B cell (primary cell): Measurements from ENCODE around the gene SLC22A15. TPM values are rescaled to one million over a fixed set of nuclear protein-coding genes. Genes with fewer than 3 reads are reported as not detected.
"Not testable (repeated sequence)": the region's sequence is repeated elsewhere in the genome, so short reads cannot be mapped to it uniquely, and the experiment has no call there.

Experiments
- ATAC-seq: fragments of 200-7000 bp; cut with Tn5 transposase; one replicate; pipeline ENCODE4 v1.10.0; 2021; ENCODE audit warnings: low read depth, mild to moderate bottlenecking, moderate number of reproducible peaks, moderate library complexity
- CTCF ChIA-PET: fragments of 350-600 bp; sonication (Branson Sonifier 250); formaldehyde crosslinking; loops from one replicate; lab custom pipeline; 2021; ENCODE audit warnings: antibody characterized with exemption, inconsistent platforms; lab: Charles Lee
- POLR2A ChIA-PET: fragments of 350-600 bp; sonication (Branson Sonifier 250); formaldehyde crosslinking; loops from one replicate; lab custom pipeline; 2021; ENCODE audit warnings: antibody characterized with exemption; lab: Charles Lee
- DNase-seq: peaks from one replicate; pipeline ENCODE4 v3.0.0; 2013
- H2AFZ ChIP-seq: 2 replicates; pipeline ENCODE4 v1.6.1; 2012; ENCODE audit warnings: mild to moderate bottlenecking, low read depth, low read length; ENCODE audit not compliant: insufficient read depth, poor library complexity, severe bottlenecking
- H3K27ac ChIP-seq, 2 donors: 1 replicate in 1 of 2; 2 replicates in 1 of 2; pipeline ENCODE4 v1.5.1; 2012 to 2013; ENCODE audit warnings: low read length in 2 of 2, mild to moderate bottlenecking in 2 of 2, moderate library complexity in 1 of 2
- H3K27me3 ChIP-seq, 4 experiments: fragments of 200-600 bp in 1 of 4; sonication (generic) in 1 of 4; replicated peaks in 1 of 4; 1 replicate in 2 of 4; 2 replicates in 2 of 4; pipeline versions ENCODE4 v1.6.1 to v1.7.0; 2013 to 2016; ENCODE audit warnings: low read length in 3 of 4, mild to moderate bottlenecking in 2 of 4, mixed read lengths in 1 of 4, moderate library complexity in 1 of 4; ENCODE audit not compliant: insufficient read depth in 4 of 4, control insufficient read depth in 3 of 4; ENCODE audit errors: control extremely low read depth in 1 of 4
- H3K36me3 ChIP-seq, 2 experiments: replicated peaks in 1 of 2; 1 replicate in 1 of 2; 2 replicates in 1 of 2; pipeline versions ENCODE4 v1.6.1 to v1.7.1; 2013; ENCODE audit warnings: low read length in 1 of 2; ENCODE audit not compliant: insufficient read depth in 2 of 2, control insufficient read depth in 1 of 2; ENCODE audit errors: control extremely low read depth in 1 of 2, extremely low read depth in 1 of 2
- H3K4me1 ChIP-seq, 2 donors: fragments of 200-600 bp in 1 of 2; sonication (generic) in 1 of 2; 1 replicate in 1 of 2; 2 replicates in 1 of 2; pipeline versions ENCODE4 v1.5.1 to v1.6.1; 2013 to 2017; ENCODE audit warnings: low read length in 2 of 2; ENCODE audit not compliant: control insufficient read depth in 2 of 2, insufficient read depth in 2 of 2
- H3K4me2 ChIP-seq: replicated peaks from 2 replicates; pipeline ENCODE3; 2012; ENCODE audit warnings: mild to moderate bottlenecking, low read depth, low read length; ENCODE audit not compliant: poor library complexity, severe bottlenecking
- H3K4me3 ChIP-seq, 5 experiments: fragments of 200-600 bp in 1 of 5; sonication (generic) in 1 of 5; 1 replicate in 3 of 5; 2 replicates in 2 of 5; pipeline versions ENCODE4 v1.5.1 to v1.7.0; 2011 to 2016; ENCODE audit warnings: low read length in 4 of 5, mild to moderate bottlenecking in 4 of 5, low read depth in 2 of 5, control low read depth in 1 of 5, moderate library complexity in 1 of 5; ENCODE audit not compliant: insufficient read depth in 1 of 5; ENCODE audit errors: control extremely low read depth in 1 of 5, extremely low read depth in 1 of 5
- H3K79me2 ChIP-seq: fragments of 200-600 bp; sonication (generic); one replicate; pipeline ENCODE4 v1.6.0; 2016; ENCODE audit warnings: low read length; ENCODE audit not compliant: control insufficient read depth, insufficient read depth
- H3K9ac ChIP-seq: fragments of 200-600 bp; sonication (generic); 2 replicates; pipeline ENCODE4 v1.6.1; 2017; ENCODE audit warnings: mild to moderate bottlenecking, low read length, moderate library complexity
- H3K9me3 ChIP-seq, 3 donors: one replicate each; pipeline versions ENCODE4 v1.6.1 to v1.7.1; 2013; ENCODE audit warnings: low read length in 2 of 3; ENCODE audit not compliant: control insufficient read depth in 2 of 3, insufficient read depth in 1 of 3; ENCODE audit errors: control extremely low read depth in 1 of 3
- H4K20me1 ChIP-seq: 2 replicates; pipeline ENCODE4 v1.6.0; 2012; ENCODE audit warnings: mild to moderate bottlenecking, low read length; ENCODE audit not compliant: insufficient read depth, control insufficient read depth, poor library complexity, severe bottlenecking
- H3K27ac Mint-ChIP-seq: one replicate; pipeline ENCODE4 v1.8.0; 2021; ENCODE audit warnings: mixed read lengths
- H3K27me3 Mint-ChIP-seq: one replicate; pipeline ENCODE4 v1.8.0; 2021; ENCODE audit warnings: mixed read lengths
- H3K4me1 Mint-ChIP-seq: one replicate; pipeline ENCODE4 v1.8.0; 2021; ENCODE audit warnings: mixed read lengths
- H3K4me3 Mint-ChIP-seq: one replicate; pipeline ENCODE4 v1.8.0; 2021; ENCODE audit warnings: mixed read lengths
- H3K9me3 Mint-ChIP-seq: one replicate; pipeline ENCODE4 v1.8.0; 2022; ENCODE audit warnings: mixed read lengths; ENCODE audit not compliant: insufficient read depth
- CTCF ChIP-seq: fragments of 200-600 bp; IDR thresholded peaks from one replicate; pipeline ENCODE4 v1.8.0; 2022; ENCODE audit warnings: antibody characterized with exemption, mild to moderate bottlenecking
- EZH2 ChIP-seq: IDR thresholded peaks from 2 replicates; pipeline ENCODE4 v1.6.1; 2012; ENCODE audit warnings: borderline replicate concordance, low read depth, mild to moderate bottlenecking, moderate library complexity, low read length; ENCODE audit not compliant: insufficient read depth, poor library complexity, severe bottlenecking
- WGBS: methylation state at CpG from one replicate; pipeline ENCODE4 v1.1.5; 2013; ENCODE audit warnings: missing lambda C conversion rate; ENCODE audit not compliant: insufficient coverage; 5-methylcytosine and 5-hydroxymethylcytosine counted together
- intact Hi-C: fragments of 100-400 bp; cut with micrococcal nuclease; formaldehyde crosslinking; loops from one replicate; pipeline ENCODE4 v1.10.0; 2022
- polyA plus RNA-seq: library from polyadenylated mRNA; depleted of rRNA; stranded (reverse); fragments of >200 nt; gene quantifications from 2 replicates; pipeline ENCODE4 v1.2.3, GENCODE V29; 2012
- total RNA-seq, 2 donors: library from RNA; stranded (reverse); fragments of 120-200 nt in 1 of 2; gene quantifications; 1 replicate in 1 of 2; 2 replicates in 1 of 2; pipeline versions ENCODE4 v1.2.3 to v1.2.4, GENCODE V29; 2013 to 2022

The SLC22A15 gene
- total and polyA plus RNA-seq, 2 donors (not counting 1 experiment from before 2014, with no cell fraction given), result 3.9 to 7.5 TPM

DNA sequence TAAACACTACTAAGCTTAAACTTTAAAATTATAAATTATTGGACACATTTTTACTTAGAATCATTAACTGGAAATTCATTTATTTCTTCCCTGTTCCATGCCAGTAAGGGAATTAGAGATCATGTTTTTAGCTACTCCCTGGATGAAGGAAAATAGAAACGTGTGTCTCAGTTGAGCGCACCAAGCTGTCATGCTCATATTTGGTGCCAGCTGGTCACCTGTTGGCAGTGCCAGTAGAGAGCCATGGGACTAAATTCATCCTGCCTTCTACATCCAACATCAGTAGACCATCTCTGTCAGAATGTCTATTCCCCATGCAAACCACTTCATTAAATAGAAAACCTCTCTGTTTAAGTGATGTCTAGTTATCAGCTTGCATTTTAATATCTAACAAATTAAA, 17.4 kb upstream of the SLC22A15 start:
- peaks cover 47% of the 10 kb centered on the region for H3K27me3 Mint-ChIP-seq
- H3K4me2 ChIP-seq, result no peak overlapping the region
- H2AFZ ChIP-seq, result no peak overlapping the region
- H3K27me3 ChIP-seq, result peaks cover 0 to 6% (median 0%) of the 10 kb centered on the region in 4 experiments
- H3K9ac ChIP-seq, result no peak overlapping the region
- intact Hi-C loops, result no loop called here
- H3K9me3 Mint-ChIP-seq, result no peaks in the 10 kb centered on the region
- H3K9me3 ChIP-seq, result no peaks in the 10 kb centered on the region
- H3K4me1 ChIP-seq, result no peaks in the 10 kb centered on the region
- WGBS, result 93% methylated on average over 2 of the region's 2 CpGs
- H3K4me3 ChIP-seq, result no peak overlapping the region
- POLR2A ChIA-PET, result no interaction called here
- CTCF ChIA-PET, result interaction anchor here (1.0 to 2.3 kb wide), 3 partner anchors 11 to 22 kb away, joined by 3 to 7 read pairs (median 3); no protein-coding TSS in a partner anchor
- no peak overlapping the region for H3K27ac Mint-ChIP-seq
- H3K36me3 ChIP-seq, result no peaks in the 10 kb centered on the region
- H4K20me1 ChIP-seq, result no peaks in the 10 kb centered on the region
- ATAC-seq, result no peak
- no peaks in the 10 kb centered on the region for H3K79me2 ChIP-seq
- H3K4me3 Mint-ChIP-seq, result no peak overlapping the region
- no peak for TF ChIP-seq CTCF
- TF ChIP-seq EZH2, result no peak
- H3K4me1 Mint-ChIP-seq, result no peaks in the 10 kb centered on the region
- no peak for DNase-seq
- H3K27ac ChIP-seq, result no peak overlapping the region

DNA sequence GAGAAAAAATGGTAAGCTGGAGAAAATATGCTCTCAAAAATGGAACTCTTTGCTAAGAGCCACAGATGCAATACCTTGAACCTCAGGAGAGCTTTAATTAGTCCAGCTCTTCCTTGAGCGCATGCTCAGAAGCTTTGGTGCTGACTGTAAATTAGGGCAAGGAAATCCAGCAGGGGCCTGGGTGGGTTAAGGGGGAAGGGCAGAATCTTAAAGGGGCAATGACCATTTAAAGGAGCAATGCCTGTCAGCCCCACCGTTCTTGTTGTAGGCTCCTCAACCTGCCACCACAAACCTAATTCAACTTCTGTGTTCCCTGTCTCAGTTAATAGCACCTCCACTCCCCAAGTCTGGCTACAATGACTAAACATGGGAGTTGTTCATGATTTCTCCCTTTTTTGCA, 6.8 kb upstream of the SLC22A15 start:
- Histone ChIP-seq H3K36me3 (no peaks in the 10 kb centered on the region), H3K9me3 (no peaks in the 10 kb centered on the region), H3K4me3 (no peak overlapping the region), H3K27me3 (peaks cover 0 to 9% (median 3%) of the 10 kb centered on the region in 4 experiments), H3K27ac (no peak overlapping the region), H3K9ac (no peak overlapping the region), H3K4me1 (no peaks in the 10 kb centered on the region), H3K4me2 (no peak overlapping the region), H3K79me2 (no peaks in the 10 kb centered on the region), H4K20me1 (no peaks in the 10 kb centered on the region), H2AFZ (no peak overlapping the region)
- no peak for DNase-seq
- H3K9me3 Mint-ChIP-seq, result no peaks in the 10 kb centered on the region
- POLR2A ChIA-PET, result no interaction called here
- intact Hi-C loops, result no loop called here
- no peak for ATAC-seq
- no peak overlapping the region for H3K27ac Mint-ChIP-seq
- 28% methylated on average over 2 of the region's 2 CpGs for WGBS
- peaks cover 25% of the 10 kb centered on the region for H3K27me3 Mint-ChIP-seq
- CTCF ChIA-PET, result no interaction called here
- H3K4me1 Mint-ChIP-seq, result no peaks in the 10 kb centered on the region
- no peak overlapping the region for H3K4me3 Mint-ChIP-seq
- no peak for TF ChIP-seq CTCF
- no peak for TF ChIP-seq EZH2

GRCh38 chr1:115971778-115972177, 4.5 kb upstream of the SLC22A15 start:
- intact Hi-C loops, H3K4me1 Mint-ChIP-seq, CTCF ChIA-PET, H3K4me3 Mint-ChIP-seq, H3K9me3 ChIP-seq, POLR2A ChIA-PET, H4K20me1 ChIP-seq, H3K27ac Mint-ChIP-seq, H3K9me3 Mint-ChIP-seq, H3K4me3 ChIP-seq, H3K79me2 ChIP-seq, H2AFZ ChIP-seq, H3K27ac ChIP-seq, H3K27me3 Mint-ChIP-seq, H3K4me2 ChIP-seq, ATAC-seq, H3K9ac ChIP-seq, H3K4me1 ChIP-seq, H3K36me3 ChIP-seq, DNase-seq: not testable (repeated sequence)
- 100% methylated on average over 3 of the region's 7 CpGs for WGBS
- peaks cover 0 to 14% (median 3%) of the 10 kb centered on the region in 4 experiments for H3K27me3 ChIP-seq
